A673 (cell line): ENCODE results near the gene TARP.
"Not testable (repeated sequence)": the region's sequence is repeated elsewhere in the genome, so short reads cannot be mapped to it uniquely, and the experiment has no call there.

ENCODE experiments used
- BruUV-seq: library from RNA; stranded (reverse); fragments of 400-500 nt; replicated peaks from 2 replicates; lab custom pipeline; 2021; lab: Mats Ljungman, UMichigan
- CTCF ChIA-PET: fragments of 300-600 bp; sonication (Branson Sonifier 250); formaldehyde crosslinking; loops from one replicate; lab custom pipeline; 2022; ENCODE audit warnings: antibody characterized with exemption; lab: Charles Lee
- POLR2A ChIA-PET: fragments of 300-600 bp; sonication (Branson Sonifier 250); formaldehyde crosslinking; loops from one replicate; lab custom pipeline; 2022; ENCODE audit warnings: antibody characterized with exemption; ENCODE audit not compliant: low non-redundant PET; lab: Charles Lee
- DNase-seq: peaks from one replicate; pipeline ENCODE4 v3.0.0-alpha.2; 2015; ENCODE audit warnings: low spot score
- H3K27ac ChIP-seq: fragments of 200-600 bp; sonication (generic); 2 replicates; pipeline ENCODE4 v1.5.1; 2016; ENCODE audit warnings: mixed run types, low read depth, mild to moderate bottlenecking, mixed read lengths, antibody characterized with exemption, low read length; ENCODE audit not compliant: poor library complexity, severe bottlenecking
- H3K27me3 ChIP-seq: fragments of 200-600 bp; sonication (generic); replicated peaks from 2 replicates; pipeline ENCODE4 v1.6.1; 2017; ENCODE audit warnings: mixed run types, low read depth, mild to moderate bottlenecking, mixed read lengths, antibody characterized with exemption, low read length; ENCODE audit not compliant: insufficient read depth, poor library complexity
- H3K36me3 ChIP-seq: fragments of 200-600 bp; sonication (generic); 2 replicates; pipeline ENCODE4 v1.6.1; 2016; ENCODE audit warnings: mixed run types, mild to moderate bottlenecking, mixed read lengths, antibody characterized with exemption, low read length; ENCODE audit not compliant: insufficient read depth, poor library complexity, severe bottlenecking
- H3K4me1 ChIP-seq: fragments of 200-600 bp; sonication (generic); 2 replicates; pipeline ENCODE4 v1.6.1; 2017; ENCODE audit warnings: mixed run types, mild to moderate bottlenecking, mixed read lengths, antibody characterized with exemption, low read length; ENCODE audit not compliant: insufficient read depth, poor library complexity, severe bottlenecking
- H3K4me3 ChIP-seq: fragments of 200-600 bp; sonication (generic); 2 replicates; pipeline ENCODE4 v1.5.1; 2016; ENCODE audit warnings: low read depth, mixed run types, mild to moderate bottlenecking, mixed read lengths, low read length; ENCODE audit not compliant: poor library complexity, severe bottlenecking
- H3K9me3 ChIP-seq: fragments of 200-600 bp; sonication (generic); 2 replicates; pipeline ENCODE4 v1.6.1; 2016; ENCODE audit warnings: mixed run types, low read depth, mild to moderate bottlenecking, mixed read lengths, antibody characterized with exemption, low read length; ENCODE audit not compliant: poor library complexity, severe bottlenecking
- EZH2 ChIP-seq: fragments of 200-600 bp; sonication (generic); IDR thresholded peaks from 2 replicates; pipeline ENCODE4 v1.6.1; 2017; ENCODE audit warnings: borderline replicate concordance, low read depth, mild to moderate bottlenecking, mixed read lengths, antibody characterized with exemption, low read length; ENCODE audit not compliant: poor library complexity, severe bottlenecking
- intact Hi-C: fragments of 100-400 bp; cut with micrococcal nuclease; formaldehyde crosslinking; loops from one replicate; pipeline ENCODE4 v1.10.0; 2022; ENCODE audit not compliant: unreplicated experiment
- TF ChIP-seq, protein P1 (sequence below): fragments of 300-800, 200-600 bp; sonication (generic); conservative IDR thresholded peaks from 2 replicates; pipeline ENCODE4 v1.5.1; 2017; ENCODE audit warnings: low read depth, mild to moderate bottlenecking, antibody characterized with exemption, low read length, moderate library complexity, mixed read lengths

Gene TARP

DNA sequence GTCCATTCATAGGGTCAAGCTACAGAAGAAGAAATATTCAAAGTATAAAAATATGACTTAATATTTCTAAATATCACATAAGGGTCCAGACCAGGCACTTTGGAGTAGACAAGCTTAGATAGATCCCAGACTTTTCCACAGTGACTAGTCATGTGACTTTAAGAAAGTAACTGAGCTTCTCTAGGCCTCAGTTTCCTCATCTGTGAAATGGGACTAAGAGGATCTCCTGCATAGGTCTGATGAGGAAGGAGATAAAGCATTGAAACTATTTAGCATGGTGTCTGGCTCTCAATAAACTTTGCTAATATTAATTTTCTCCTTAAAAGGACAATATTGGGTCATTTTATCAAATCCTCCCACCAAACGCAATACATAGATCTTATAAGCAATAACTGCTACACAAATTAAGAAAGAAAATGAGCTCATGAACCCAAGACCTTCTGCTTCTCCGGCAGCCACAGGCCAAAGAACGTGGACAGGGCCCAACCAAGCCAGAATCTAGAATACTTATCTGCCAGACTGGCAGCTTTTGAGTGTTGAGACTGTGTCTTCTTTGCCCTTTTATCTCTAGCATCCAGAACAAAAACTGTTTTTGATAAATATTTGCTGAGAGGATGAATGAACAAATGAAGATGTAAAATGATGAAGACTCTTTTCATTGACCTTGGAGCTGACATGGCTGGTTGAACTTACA, 1.6 kb upstream of the TARP start:
- Histone ChIP-seq H3K27ac (no peak overlapping the region), H3K36me3 (no peaks in the 10 kb centered on the region), H3K4me1 (peaks cover 4% of the 10 kb centered on the region), H3K4me3 (no peak overlapping the region), H3K27me3 (no peaks in the 10 kb centered on the region), H3K9me3 (no peaks in the 10 kb centered on the region)
- ChIA-PET CTCF (no interaction called here), POLR2A (no interaction called here)
- no peak for DNase-seq
- BruUV-seq = no TSS peak
- TF ChIP-seq EZH2 = no peak
- TF ChIP-seq, protein P1, sequence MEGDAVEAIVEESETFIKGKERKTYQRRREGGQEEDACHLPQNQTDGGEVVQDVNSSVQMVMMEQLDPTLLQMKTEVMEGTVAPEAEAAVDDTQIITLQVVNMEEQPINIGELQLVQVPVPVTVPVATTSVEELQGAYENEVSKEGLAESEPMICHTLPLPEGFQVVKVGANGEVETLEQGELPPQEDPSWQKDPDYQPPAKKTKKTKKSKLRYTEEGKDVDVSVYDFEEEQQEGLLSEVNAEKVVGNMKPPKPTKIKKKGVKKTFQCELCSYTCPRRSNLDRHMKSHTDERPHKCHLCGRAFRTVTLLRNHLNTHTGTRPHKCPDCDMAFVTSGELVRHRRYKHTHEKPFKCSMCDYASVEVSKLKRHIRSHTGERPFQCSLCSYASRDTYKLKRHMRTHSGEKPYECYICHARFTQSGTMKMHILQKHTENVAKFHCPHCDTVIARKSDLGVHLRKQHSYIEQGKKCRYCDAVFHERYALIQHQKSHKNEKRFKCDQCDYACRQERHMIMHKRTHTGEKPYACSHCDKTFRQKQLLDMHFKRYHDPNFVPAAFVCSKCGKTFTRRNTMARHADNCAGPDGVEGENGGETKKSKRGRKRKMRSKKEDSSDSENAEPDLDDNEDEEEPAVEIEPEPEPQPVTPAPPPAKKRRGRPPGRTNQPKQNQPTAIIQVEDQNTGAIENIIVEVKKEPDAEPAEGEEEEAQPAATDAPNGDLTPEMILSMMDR = no peak
- intact Hi-C loops = no loop called here

- Histone ChIP-seq H3K36me3 (no peaks in the 10 kb centered on the region), H3K27ac (no peak overlapping the region), H3K4me3 (no peak overlapping the region), H3K9me3 (no peaks in the 10 kb centered on the region), H3K4me1 (no peaks in the 10 kb centered on the region), H3K27me3 (no peaks in the 10 kb centered on the region)
- TF ChIP-seq, protein P1 = no peak
- no peak for TF ChIP-seq EZH2
- no peak for DNase-seq
- no TSS peak for BruUV-seq
- ChIA-PET CTCF (no interaction called here), POLR2A (no interaction called here)
- intact Hi-C loops = no loop called here
Measured at GRCh38 chr7:38274486-38274885, 1.1 kb upstream of the TARP start.

DNA sequence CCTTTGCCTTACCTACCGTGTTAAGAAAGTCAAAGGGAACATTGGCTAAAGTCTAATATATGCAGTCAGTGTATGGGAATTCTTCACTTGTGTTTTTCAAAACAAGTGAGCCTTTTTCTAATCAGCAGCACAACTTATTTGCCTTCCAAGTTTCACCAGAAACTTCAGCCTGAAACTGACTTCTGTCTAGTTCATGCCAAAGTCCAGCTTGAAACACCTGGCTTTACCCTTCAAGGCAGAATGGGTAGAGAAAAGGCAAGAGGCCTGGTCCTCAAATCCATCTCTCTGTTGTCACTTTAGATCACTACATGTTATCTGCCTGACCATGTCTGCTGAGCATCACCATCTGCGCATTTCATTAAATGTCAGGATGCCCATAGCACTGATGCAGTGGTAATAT, 3.0 kb downstream of the TARP start:
- DNase-seq, CTCF ChIA-PET, H3K9me3 ChIP-seq, H3K27me3 ChIP-seq, POLR2A ChIA-PET, H3K36me3 ChIP-seq, BruUV-seq, intact Hi-C loops, H3K4me3 ChIP-seq, H3K27ac ChIP-seq, H3K4me1 ChIP-seq: not testable (repeated sequence)

- POLR2A ChIA-PET, CTCF ChIA-PET, BruUV-seq, H3K36me3 ChIP-seq, H3K9me3 ChIP-seq, H3K27ac ChIP-seq, DNase-seq, H3K4me3 ChIP-seq, H3K4me1 ChIP-seq, H3K27me3 ChIP-seq: not testable (repeated sequence)
- intact Hi-C loops = loop anchor here (2.0 kb wide), 1 partner anchor 15 kb away; no protein-coding TSS in a partner anchor
Measured at GRCh38 chr7:38269704-38270346, 3.6 kb downstream of the TARP start.

DNA sequence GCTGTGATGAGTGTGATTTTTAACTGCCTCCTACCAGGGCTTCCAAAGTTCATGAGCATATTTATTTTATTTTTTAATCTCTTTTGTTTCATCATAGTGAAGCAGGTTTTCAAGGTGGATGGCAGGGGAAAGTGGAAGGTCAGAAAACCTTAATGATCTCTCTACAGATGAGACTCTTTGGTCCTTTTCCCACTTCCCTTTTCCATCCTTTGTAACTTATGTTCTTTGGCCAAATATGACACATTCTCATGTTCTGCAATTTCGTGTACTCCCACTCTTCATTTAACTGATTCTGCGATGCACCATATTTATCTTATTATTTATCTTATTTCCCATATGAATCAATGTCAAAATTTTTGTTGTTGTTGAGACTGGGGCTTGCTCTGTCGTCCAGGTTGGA, 7.5 kb downstream of the TARP start:
- CTCF ChIA-PET, BruUV-seq, H3K4me3 ChIP-seq, H3K27me3 ChIP-seq, H3K27ac ChIP-seq, H3K36me3 ChIP-seq, DNase-seq, POLR2A ChIA-PET, H3K9me3 ChIP-seq, H3K4me1 ChIP-seq, intact Hi-C loops: not testable (repeated sequence)

GRCh38 chr7:38264602-38265001, 8.8 kb downstream of the TARP start:
- H3K4me3 ChIP-seq, BruUV-seq, H3K9me3 ChIP-seq, POLR2A ChIA-PET, H3K36me3 ChIP-seq, H3K4me1 ChIP-seq, CTCF ChIA-PET, DNase-seq, H3K27ac ChIP-seq, intact Hi-C loops, H3K27me3 ChIP-seq: not testable (repeated sequence)
